Liver (tissue), 9 donors: Measurements from ENCODE around the gene BTF3L4. TPM values are rescaled to one million over a fixed set of nuclear protein-coding genes. Genes with fewer than 3 reads are reported as not detected.
"Not testable (repeated sequence)": the region's sequence is repeated elsewhere in the genome, so short reads cannot be mapped to it uniquely, and the experiment has no call there.

ENCODE experiments used
- DNase-seq: peaks from one replicate; pipeline ENCODE4 v3.0.0-alpha.2; 2017; ENCODE audit warnings: low spot score
- H3K27ac ChIP-seq, 2 donors: one replicate each; pipeline ENCODE4 v1.7.0; 2013; ENCODE audit warnings: inconsistent platforms in 2 of 2, low read length in 2 of 2, control low read depth in 1 of 2, low read depth in 1 of 2, mild to moderate bottlenecking in 1 of 2
- H3K27me3 ChIP-seq, 4 donors: one replicate each; pipeline versions ENCODE4 v1.6.1 to v1.7.0; 2013; ENCODE audit warnings: low read length in 3 of 4, inconsistent platforms in 1 of 4, mild to moderate bottlenecking in 1 of 4, moderate library complexity in 1 of 4; ENCODE audit not compliant: control insufficient read depth in 4 of 4, insufficient read depth in 4 of 4
- H3K36me3 ChIP-seq, 4 donors: one replicate each; pipeline versions ENCODE4 v1.6.1 to v1.7.0; 2013; ENCODE audit warnings: low read length in 3 of 4, mild to moderate bottlenecking in 3 of 4, low read depth in 1 of 4, moderate library complexity in 1 of 4; ENCODE audit not compliant: control insufficient read depth in 4 of 4, insufficient read depth in 3 of 4
- H3K4me1 ChIP-seq, 4 donors: one replicate each; pipeline versions ENCODE4 v1.6.1 to v1.7.0; 2013; ENCODE audit warnings: low read length in 3 of 4, mild to moderate bottlenecking in 3 of 4, moderate library complexity in 1 of 4; ENCODE audit not compliant: control insufficient read depth in 4 of 4, insufficient read depth in 4 of 4
- H3K4me3 ChIP-seq, 3 donors: one replicate each; pipeline versions ENCODE4 v1.6.1 to v1.7.0; 2013; ENCODE audit warnings: low read length in 3 of 3, control low read depth in 1 of 3, low read depth in 1 of 3, mild to moderate bottlenecking in 1 of 3
- H3K9ac ChIP-seq, 2 donors: one replicate each; pipeline ENCODE4 v1.7.0; 2013; ENCODE audit warnings: low read length in 2 of 2, mild to moderate bottlenecking in 2 of 2, moderate library complexity in 2 of 2, control low read depth in 1 of 2, low read depth in 1 of 2
- H3K9me3 ChIP-seq, 4 donors: one replicate each; pipeline versions ENCODE4 v1.6.1 to v1.7.0; 2013; ENCODE audit warnings: low read length in 3 of 4; ENCODE audit not compliant: control insufficient read depth in 4 of 4
- CTCF ChIP-seq: fragments of 150-350 bp; IDR thresholded peaks from 2 replicates; pipeline ENCODE4 v1.5.1; 2017; ENCODE audit warnings: improper control_type of control experiment, low read depth, low read length; ENCODE audit not compliant: missing input control
- FOXA1 ChIP-seq: IDR thresholded peaks from 2 replicates; pipeline ENCODE4 v1.6.1; 2016; ENCODE audit warnings: antibody characterized with exemption
- FOXA2 ChIP-seq: IDR thresholded peaks from 2 replicates; pipeline ENCODE4 v1.6.1; 2016; ENCODE audit warnings: antibody characterized with exemption
- GABPA ChIP-seq, 2 donors: IDR thresholded peaks in 1 of 2; conservative IDR thresholded peaks in 1 of 2; 2 replicates each; pipeline ENCODE4 v1.6.1; 2016; ENCODE audit warnings: antibody characterized with exemption in 2 of 2, mild to moderate bottlenecking in 1 of 2, moderate library complexity in 1 of 2
- HNF4A ChIP-seq, 2 donors: conservative IDR thresholded peaks; 2 replicates each; pipeline ENCODE4 v1.6.1; 2016; ENCODE audit warnings: antibody characterized with exemption in 2 of 2, mild to moderate bottlenecking in 2 of 2
- HNF4G ChIP-seq: IDR thresholded peaks from 2 replicates; pipeline ENCODE4 v1.6.1; 2016; ENCODE audit warnings: antibody characterized with exemption
- JUND ChIP-seq, 2 donors: IDR thresholded peaks; 2 replicates each; pipeline ENCODE4 v1.6.1; 2016; ENCODE audit warnings: antibody characterized with exemption in 2 of 2
- MAX ChIP-seq: IDR thresholded peaks from 2 replicates; pipeline ENCODE4 v1.6.1; 2016; ENCODE audit warnings: antibody characterized with exemption
- NR2F2 ChIP-seq: IDR thresholded peaks from 2 replicates; pipeline ENCODE4 v1.6.1; 2016; ENCODE audit warnings: antibody characterized with exemption
- RAD21 ChIP-seq, 2 donors: IDR thresholded peaks; 2 replicates each; pipeline ENCODE4 v1.6.1; 2016; ENCODE audit warnings: antibody characterized with exemption in 2 of 2, mild to moderate bottlenecking in 2 of 2
- RXRA ChIP-seq, 2 donors: IDR thresholded peaks; 2 replicates each; pipeline ENCODE4 v1.6.1; 2017 to 2018; ENCODE audit warnings: antibody characterized with exemption in 2 of 2, mild to moderate bottlenecking in 1 of 2
- SP1 ChIP-seq: IDR thresholded peaks from 2 replicates; pipeline ENCODE4 v1.6.1; 2018; ENCODE audit warnings: antibody characterized with exemption, mild to moderate bottlenecking
- TAF1 ChIP-seq: conservative IDR thresholded peaks from 2 replicates; pipeline ENCODE4 v1.6.1; 2016; ENCODE audit warnings: antibody characterized with exemption, mild to moderate bottlenecking
- YY1 ChIP-seq: IDR thresholded peaks from 2 replicates; pipeline ENCODE4 v1.6.1; 2016; ENCODE audit warnings: antibody characterized with exemption, mild to moderate bottlenecking
- ZBTB33 ChIP-seq: IDR thresholded peaks from 2 replicates; pipeline ENCODE4 v1.6.1; 2016; ENCODE audit warnings: antibody characterized with exemption
- WGBS: extraction: QIAGEN DNeasy Blood & Tissue Kit; methylation state at CpG from one replicate; pipeline ENCODE4 v1.1.7; 2013; 5-methylcytosine and 5-hydroxymethylcytosine counted together
- polyA plus RNA-seq, 2 donors: library from polyadenylated mRNA; stranded (reverse) in 1 of 2; unstranded in 1 of 2; fragments of 200-250 nt in 1 of 2; fragments of >200 nt in 1 of 2; fragmentation: Nextera tagmentation in 1 of 2; extraction: Ambion mirVana in 1 of 2; gene quantifications; one replicate each; pipeline versions ENCODE4 v1.2.1 to v1.2.3, GENCODE V29; 2013 to 2015
- total RNA-seq, 2 donors: library from RNA; depleted of rRNA; stranded (reverse); fragments of >200 nt; gene quantifications; one replicate each; pipeline ENCODE4 v1.2.3, GENCODE V29; 2014
- TF ChIP-seq, protein P1 (sequence below): IDR thresholded peaks from 2 replicates; pipeline ENCODE4 v1.6.1; 2016; ENCODE audit warnings: antibody characterized with exemption
- donor health status: healthy.
- donor health status: healthy.
- donor health status: healthy.
- donor health status: healthy.
- donor health status: healthy.

Gene BTF3L4
- total and polyA plus RNA-seq, 4 donors, result 13.4 to 33.3 (median 18.5) TPM

DNA sequence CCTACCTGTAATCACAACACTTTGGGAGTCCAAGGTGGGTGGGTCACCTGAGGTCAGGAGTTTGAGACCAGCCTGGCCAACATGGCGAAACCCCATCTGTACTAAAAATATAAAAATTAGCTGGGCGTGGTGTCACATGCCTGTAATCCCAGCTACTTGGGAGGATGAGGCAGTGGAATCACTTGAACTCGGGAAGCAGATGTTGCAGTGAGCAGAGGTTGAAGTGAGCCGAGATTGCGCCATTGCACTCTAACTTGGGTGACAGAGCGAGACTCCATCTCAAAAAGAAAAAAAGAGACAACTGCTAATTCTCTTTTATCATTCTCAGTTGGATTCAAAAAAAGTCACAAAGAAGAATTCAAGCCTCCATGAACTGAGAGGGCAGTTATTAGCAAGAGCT lies 21.2 kb downstream of the BTF3L4 start:
- not testable (repeated sequence) for H3K27me3 ChIP-seq, DNase-seq, H3K4me1 ChIP-seq, H3K4me3 ChIP-seq, H3K9me3 ChIP-seq, H3K27ac ChIP-seq, H3K9ac ChIP-seq
- WGBS, result 95% methylated on average over 6 of the region's 6 CpGs
- peaks cover 0 to 15% (median 4%) of the 10 kb centered on the region in 4 donors for H3K36me3 ChIP-seq

GRCh38 chr1:52080014-52080415 lies 23.9 kb downstream of the BTF3L4 start:
- WGBS, result 47% methylated on average over 3 of the region's 3 CpGs
- Histone ChIP-seq H3K9ac (no peak overlapping the region), H3K27me3 (no peaks in the 10 kb centered on the region), H3K9me3 (no peaks in the 10 kb centered on the region), H3K4me3 (no peak overlapping the region), H3K36me3 (peaks cover 0 to 12% (median 3%) of the 10 kb centered on the region in 4 donors), H3K4me1 (no peaks in the 10 kb centered on the region), H3K27ac (no peak overlapping the region)
- no peak for TF ChIP-seq FOXA1
- TF ChIP-seq CTCF, result no peak
- TF ChIP-seq RXRA (IDR thresholded peaks at IDR 0.05), result peak; percentile 8 to 21
- TF ChIP-seq HNF4A (conservative IDR thresholded peaks at IDR 0.05), result peak; percentile 63 to 72
- TF ChIP-seq HNF4G, result peak; percentile 40
- no peak for TF ChIP-seq JUND (IDR thresholded peaks at IDR 0.05)
- no peak for TF ChIP-seq TAF1
- no peak for TF ChIP-seq FOXA2
- no peak for DNase-seq

- not testable (repeated sequence) for H3K9me3 ChIP-seq, H3K27me3 ChIP-seq, H3K4me3 ChIP-seq, H3K9ac ChIP-seq, H3K4me1 ChIP-seq, DNase-seq, H3K27ac ChIP-seq
- H3K36me3 ChIP-seq, result peaks cover 4 to 24% (median 13%) of the 10 kb centered on the region in 4 donors
Measured at GRCh38 chr1:52087892-52088291, 31.8 kb downstream of the BTF3L4 start.

DNA sequence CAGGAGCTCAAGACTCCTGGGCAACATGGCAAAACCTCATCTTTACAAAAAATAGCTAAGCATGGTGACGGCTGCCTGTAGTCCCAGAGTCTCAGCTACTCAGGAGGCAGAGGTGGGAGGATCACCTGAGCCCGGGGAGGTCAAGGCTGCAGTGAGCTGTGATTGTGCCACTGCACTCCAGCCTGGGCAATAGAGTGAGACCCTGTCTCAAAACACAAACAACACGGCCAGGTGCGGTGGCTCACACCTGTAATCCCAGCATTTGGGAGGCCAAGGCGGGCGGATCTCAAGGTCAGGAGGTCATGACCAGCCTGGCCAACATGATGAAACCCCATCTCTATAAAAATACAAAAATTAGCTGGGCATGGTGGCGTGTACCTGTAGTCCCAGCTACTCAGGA lies 38.2 kb downstream of the BTF3L4 start:
- H3K27ac ChIP-seq, H3K9ac ChIP-seq, H3K4me3 ChIP-seq, H3K27me3 ChIP-seq, H3K9me3 ChIP-seq, H3K36me3 ChIP-seq, H3K4me1 ChIP-seq, DNase-seq: not testable (repeated sequence)
- 93% methylated on average over 7 of the region's 7 CpGs for WGBS

DNA sequence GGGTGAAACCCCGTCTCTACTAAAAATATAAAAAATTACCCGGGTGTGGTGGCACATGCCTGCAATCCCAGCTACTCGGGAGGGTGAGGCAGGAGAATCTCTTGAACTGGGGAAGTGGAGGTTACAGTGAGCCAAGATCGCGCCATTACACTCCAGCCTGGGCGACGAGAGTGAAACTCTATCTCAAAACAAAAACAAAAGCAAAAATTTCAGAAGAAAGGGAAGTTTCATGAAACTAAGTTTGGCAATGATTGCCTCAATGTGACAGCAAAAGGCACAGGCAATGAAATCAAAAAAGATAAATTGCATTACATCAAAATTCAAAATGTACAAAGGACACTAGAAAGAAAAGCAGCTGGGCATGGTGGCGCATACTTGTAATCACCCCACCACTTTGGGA lies 40.1 kb downstream of the BTF3L4 start:
- Histone ChIP-seq H3K27ac (no peak overlapping the region), H3K4me3 (no peak overlapping the region), H3K4me1 (peaks cover 0 to 5% (median 1%) of the 10 kb centered on the region in 4 donors), H3K9ac (no peak overlapping the region), H3K27me3 (no peaks in the 10 kb centered on the region), H3K9me3 (no peaks in the 10 kb centered on the region), H3K36me3 (no peaks in the 10 kb centered on the region)
- DNase-seq, result no peak
- WGBS, result 75% methylated on average over 8 of the region's 8 CpGs
- TF ChIP-seq YY1 (no peak), RXRA (IDR thresholded peaks at IDR 0.05) (no peak), FOXA2 (no peak), ZBTB33 (no peak), HNF4G (no peak), NR2F2 (no peak), MAX (no peak), JUND (IDR thresholded peaks at IDR 0.05) (no peak), TAF1 (no peak), RAD21 (IDR thresholded peaks at IDR 0.05) (no peak), FOXA1 (no peak), HNF4A (conservative IDR thresholded peaks at IDR 0.05) (no peak), SP1 (no peak), GABPA (IDR thresholded peaks at IDR 0.05 in 1 of 2, conservative IDR thresholded peaks at IDR 0.05 in 1 of 2) (no peak)
- TF ChIP-seq, protein P1, sequence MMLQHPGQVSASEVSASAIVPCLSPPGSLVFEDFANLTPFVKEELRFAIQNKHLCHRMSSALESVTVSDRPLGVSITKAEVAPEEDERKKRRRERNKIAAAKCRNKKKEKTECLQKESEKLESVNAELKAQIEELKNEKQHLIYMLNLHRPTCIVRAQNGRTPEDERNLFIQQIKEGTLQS, result no peak
